ENCODE results near the gene RPN1. TPM values are rescaled to one million over a fixed set of nuclear protein-coding genes. Genes with fewer than 3 reads are reported as not detected.

The RPN1 gene
- total and polyA plus RNA-seq, 2 of the 8 experiments (the other 6 are each of a cell fraction or from before 2014, with no cell fraction given) = 165 to 211 TPM

- H2BK20ac ChIP-seq (ENCODE audit: low read length) = no peak overlapping the region
- no peak overlapping the region for H3K4me3 ChIP-seq (ENCODE audit: extremely low read depth in 1 of 4, insufficient read depth in 2 of 4, low read depth in 3 of 4, low read length in 4 of 4)
- H2BK15ac ChIP-seq (ENCODE audit: low read length) = peak overlapping the region; percentile 36; the same call in 1 of the 2 replicates
- no peak overlapping the region for H2BK12ac ChIP-seq (ENCODE audit: low read depth, low read length)
- no peak overlapping the region for H3K4ac ChIP-seq (replicated peaks; ENCODE audit: insufficient read length, low read depth, low read length)
- no peaks in the 10 kb centered on the region for H3K79me2 ChIP-seq (ENCODE audit: control insufficient read depth in 1 of 2, insufficient read depth in 2 of 2, low read length in 2 of 2)
- no peak overlapping the region for H3K14ac ChIP-seq (ENCODE audit: insufficient read length)
- H3K18ac ChIP-seq (ENCODE audit: extremely low read depth, low read length) = no peak overlapping the region
- no peak overlapping the region for H3K4me2 ChIP-seq (ENCODE audit: insufficient read depth in 1 of 2, low read depth in 2 of 2, low read length in 2 of 2)
- no peak overlapping the region for H3K27ac ChIP-seq (ENCODE audit: low read depth, low read length)
- no peaks in the 10 kb centered on the region for H3K79me1 ChIP-seq (ENCODE audit: low read depth, low read length)
- H3K36me3 ChIP-seq (ENCODE audit: control insufficient read depth in 2 of 4, insufficient read depth in 4 of 4, low read length in 3 of 4) = no peaks in the 10 kb centered on the region
- no peak overlapping the region for H4K91ac ChIP-seq (replicated peaks; ENCODE audit: insufficient read length, low read length)
- no peak overlapping the region for H2BK5ac ChIP-seq (ENCODE audit: low read depth, low read length)
- H3K9me3 ChIP-seq (ENCODE audit: insufficient read depth in 2 of 2, low read depth in 1 of 2, low read length in 1 of 2) = peaks cover 4 to 6% of the 10 kb centered on the region in 2 experiments; a peak in 3 of 4 replicates
- POLR2A ChIA-PET (ENCODE audit: partially characterized antibody) = interaction anchor here (1.1 kb wide), 1 partner anchor 22 kb away, joined by 3 read pairs; no protein-coding TSS in a partner anchor
- no peak overlapping the region for H4K5ac ChIP-seq (ENCODE audit: insufficient read length, low read depth, low read length)
- H3K56ac ChIP-seq (replicated peaks; ENCODE audit: insufficient read length, low read depth, low read length) = no peak overlapping the region
- CTCF ChIA-PET (ENCODE audit: partially characterized antibody) = interaction anchor here (0.7 to 14.5 kb wide), 8 partner anchors 7 to 350 kb away, joined by 3 to 182 read pairs (median 4); no protein-coding TSS in a partner anchor
- H2AFZ ChIP-seq (ENCODE audit: low read length) = no peak overlapping the region
- H2AK5ac ChIP-seq (ENCODE audit: low read depth, low read length) = no peak overlapping the region
- no peak overlapping the region for H2BK120ac ChIP-seq (replicated peaks; ENCODE audit: low read depth, low read length)
- no peak overlapping the region for H4K8ac ChIP-seq (ENCODE audit: extremely low read depth, insufficient read depth, low read length)
- H3K23me2 ChIP-seq (ENCODE audit: low read depth, low read length) = no peaks in the 10 kb centered on the region; the same call in 1 of the 2 replicates
- no peak overlapping the region for H3K9ac ChIP-seq (replicated peaks in 1 of 4; ENCODE audit: extremely low read depth in 1 of 4, low read depth in 3 of 4, low read length in 3 of 4)
- FAIRE-seq = no peak
- H3K4me1 ChIP-seq (replicated peaks in 1 of 4; ENCODE audit: control insufficient read depth in 3 of 4, insufficient read depth in 4 of 4, low read length in 3 of 4) = peaks cover 0 to 7% (median 2%) of the 10 kb centered on the region in 4 experiments; a peak in 3 of 7 replicates
- WGBS, 2 experiments (ENCODE audit: extremely low coverage in 1 of 2, insufficient coverage in 1 of 2, insufficient read length in 1 of 2, insufficient replicate concordance in 2 of 2, low coverage in 1 of 2, low lambda C conversion rate in 2 of 2, missing lambda C conversion rate in 1 of 2) = 89% methylated on average over 10 of the region's 10 CpGs; no CpG with 5 or more reads in 1 of the 2 experiments
- no peak for DNase-seq (ENCODE audit: low read depth in 1 of 2, low spot score in 2 of 2)
- H4K20me1 ChIP-seq (replicated peaks in 1 of 2; ENCODE audit: control insufficient read depth in 1 of 2, insufficient read depth in 2 of 2, low read length in 2 of 2) = no peaks in the 10 kb centered on the region
- H3K23ac ChIP-seq (ENCODE audit: insufficient read length) = no peak overlapping the region
- H3K27me3 ChIP-seq (replicated peaks in 1 of 4; ENCODE audit: control insufficient read depth in 3 of 4, extremely low read depth in 1 of 4, insufficient read depth in 3 of 4, low read length in 3 of 4) = no peaks in the 10 kb centered on the region; a peak in 1 of 7 replicates
- TF ChIP-seq MAFK (IDR thresholded peaks at IDR 0.05; ENCODE audit: low read depth, low read length) = no peak
- TF ChIP-seq, protein P1, sequence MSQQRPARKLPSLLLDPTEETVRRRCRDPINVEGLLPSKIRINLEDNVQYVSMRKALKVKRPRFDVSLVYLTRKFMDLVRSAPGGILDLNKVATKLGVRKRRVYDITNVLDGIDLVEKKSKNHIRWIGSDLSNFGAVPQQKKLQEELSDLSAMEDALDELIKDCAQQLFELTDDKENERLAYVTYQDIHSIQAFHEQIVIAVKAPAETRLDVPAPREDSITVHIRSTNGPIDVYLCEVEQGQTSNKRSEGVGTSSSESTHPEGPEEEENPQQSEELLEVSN (IDR thresholded peaks at IDR 0.05) = no peak
- TF ChIP-seq SIN3A (conservative IDR thresholded peaks at IDR 0.05 in 1 of 2, IDR thresholded peaks at IDR 0.05 in 1 of 2; ENCODE audit: low read depth in 1 of 2, low read length in 2 of 2) = no peak
- no peak for TF ChIP-seq TCF12 (IDR thresholded peaks at IDR 0.05; ENCODE audit: low read depth, low read length)
- no peak for TF ChIP-seq NANOG (IDR thresholded peaks at IDR 0.05; ENCODE audit: insufficient read depth, low read depth, low read length, poor library complexity, severe bottlenecking)
- TF ChIP-seq, protein P2, sequence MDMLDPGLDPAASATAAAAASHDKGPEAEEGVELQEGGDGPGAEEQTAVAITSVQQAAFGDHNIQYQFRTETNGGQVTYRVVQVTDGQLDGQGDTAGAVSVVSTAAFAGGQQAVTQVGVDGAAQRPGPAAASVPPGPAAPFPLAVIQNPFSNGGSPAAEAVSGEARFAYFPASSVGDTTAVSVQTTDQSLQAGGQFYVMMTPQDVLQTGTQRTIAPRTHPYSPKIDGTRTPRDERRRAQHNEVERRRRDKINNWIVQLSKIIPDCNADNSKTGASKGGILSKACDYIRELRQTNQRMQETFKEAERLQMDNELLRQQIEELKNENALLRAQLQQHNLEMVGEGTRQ (IDR thresholded peaks at IDR 0.05; ENCODE audit: low read length) = no peak
- TF ChIP-seq SAP30 (IDR thresholded peaks at IDR 0.05; ENCODE audit: insufficient read depth, insufficient replicate concordance, low read length) = no peak
- no peak for TF ChIP-seq TBP (IDR thresholded peaks at IDR 0.05; ENCODE audit: low read depth, low read length)
- TF ChIP-seq JUN (IDR thresholded peaks at IDR 0.05; ENCODE audit: low read depth, low read length) = no peak
- TF ChIP-seq SUZ12 (IDR thresholded peaks at IDR 0.05; ENCODE audit: low read length) = no peak
- TF ChIP-seq CEBPB (IDR thresholded peaks at IDR 0.05; ENCODE audit: low read depth, low read length) = no peak
- no peak for TF ChIP-seq CHD1 (IDR thresholded peaks at IDR 0.05; ENCODE audit: low read depth, low read length)
Observed at GRCh38 chr3:128576290-128576689, 74.3 kb downstream of the RPN1 start.
